HG03139 (cell line): ENCODE results near the gene TMEM151B.
"Not testable (repeated sequence)": the region's sequence is repeated elsewhere in the genome, so short reads cannot be mapped to it uniquely, and the experiment has no call there.

Experiments used
- ATAC-seq: cut with Tn5 transposase; IDR thresholded peaks from one replicate; pipeline ENCODE4 v1.9.1; 2021; ENCODE audit not compliant: unreplicated experiment

The TMEM151B gene

DNA sequence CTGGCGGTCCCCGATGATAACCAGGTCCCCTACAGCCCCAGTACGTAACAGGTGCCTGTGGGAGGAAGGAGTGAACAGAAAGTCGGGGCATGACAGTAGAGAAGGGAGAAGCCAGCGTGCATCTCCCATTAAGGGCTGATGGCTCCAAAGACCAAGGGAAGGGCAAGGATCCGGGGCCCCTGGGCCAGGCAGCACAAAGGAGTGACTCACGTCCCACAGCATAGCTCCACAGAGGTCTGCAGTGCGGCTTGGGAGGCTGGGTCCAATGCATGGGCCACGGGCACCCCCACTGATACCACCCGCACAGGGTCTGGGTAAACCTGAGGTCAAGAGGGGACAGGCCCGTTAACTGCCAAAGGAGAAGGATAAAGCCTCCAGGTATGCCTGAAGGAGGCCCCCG lies 32.6 kb downstream of the TMEM151B start:
- no peak for ATAC-seq

DNA sequence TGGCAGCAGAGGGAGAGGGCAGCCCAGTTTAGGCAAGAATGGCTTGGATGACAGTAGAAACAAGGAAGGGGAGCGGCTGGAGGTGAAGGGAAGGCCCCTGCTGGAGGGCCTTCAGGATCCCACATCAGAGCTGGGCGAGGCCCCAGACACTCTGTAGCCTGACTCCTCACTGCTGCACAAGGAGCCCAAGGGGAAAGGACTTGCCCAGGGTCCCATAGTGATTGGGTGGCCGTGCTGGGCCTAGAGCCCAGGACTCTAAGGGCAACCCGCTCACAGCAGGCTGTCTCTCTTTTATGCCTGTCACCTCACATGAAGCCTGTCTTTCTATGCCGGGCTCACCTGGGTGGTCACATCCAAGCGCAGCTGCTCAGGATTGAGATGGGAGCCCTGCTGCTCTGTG lies 33.6 kb downstream of the TMEM151B start:
- ATAC-seq = no peak

DNA sequence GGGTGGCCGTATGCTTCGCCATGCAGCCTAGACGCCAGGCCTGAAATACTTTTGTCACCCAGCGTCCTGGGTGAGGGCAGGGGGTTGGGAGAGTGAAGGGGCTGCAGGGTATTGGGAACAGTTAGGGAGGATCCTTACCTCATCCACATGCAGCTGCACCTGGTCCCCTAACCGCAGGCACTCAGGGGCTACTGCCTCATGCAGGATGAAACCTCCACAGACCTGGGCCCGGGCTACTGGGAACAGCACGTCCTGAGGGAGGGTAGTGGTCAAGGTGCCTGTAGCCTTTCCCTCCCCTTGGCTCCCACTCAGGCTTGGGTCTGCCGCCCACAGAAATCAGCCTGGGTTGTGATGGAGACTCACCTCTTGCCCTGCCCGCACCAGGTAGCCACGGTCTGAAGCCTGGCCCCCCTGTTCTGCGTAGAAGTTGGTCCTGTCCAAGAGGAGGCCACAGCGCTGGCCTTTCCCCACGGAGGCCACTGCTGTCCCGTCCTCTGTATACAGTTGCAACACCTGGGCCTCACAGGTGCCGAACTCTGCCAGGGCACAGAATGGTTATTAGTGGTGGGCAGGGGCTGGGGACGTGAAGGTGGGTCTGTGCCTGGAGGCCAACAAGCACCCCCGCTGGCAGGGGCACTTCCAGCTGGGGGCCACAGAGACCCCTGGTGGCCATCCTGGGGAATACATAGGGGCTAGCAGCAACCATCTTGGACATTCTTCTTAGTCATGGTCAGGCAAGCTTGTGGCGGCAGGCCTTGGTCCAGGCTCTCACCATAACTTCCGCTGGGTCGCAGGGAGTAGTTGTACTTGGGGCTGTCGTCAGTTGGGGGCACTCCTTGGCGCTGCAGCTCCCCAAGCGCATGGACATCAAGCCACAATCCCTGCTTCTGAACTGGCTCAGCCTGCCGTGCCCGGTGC lies 34.3 kb downstream of the TMEM151B start:
- ATAC-seq = no peak

- no peak for ATAC-seq
These were observed 35.0 kb downstream of the TMEM151B start for GRCh38 chr6:44305200-44305725.

GRCh38 chr6:44306710-44307109 lies 36.5 kb downstream of the TMEM151B start:
- ATAC-seq = no peak

GRCh38 chr6:44307217-44307616 lies 37.0 kb downstream of the TMEM151B start:
- no peak for ATAC-seq

DNA sequence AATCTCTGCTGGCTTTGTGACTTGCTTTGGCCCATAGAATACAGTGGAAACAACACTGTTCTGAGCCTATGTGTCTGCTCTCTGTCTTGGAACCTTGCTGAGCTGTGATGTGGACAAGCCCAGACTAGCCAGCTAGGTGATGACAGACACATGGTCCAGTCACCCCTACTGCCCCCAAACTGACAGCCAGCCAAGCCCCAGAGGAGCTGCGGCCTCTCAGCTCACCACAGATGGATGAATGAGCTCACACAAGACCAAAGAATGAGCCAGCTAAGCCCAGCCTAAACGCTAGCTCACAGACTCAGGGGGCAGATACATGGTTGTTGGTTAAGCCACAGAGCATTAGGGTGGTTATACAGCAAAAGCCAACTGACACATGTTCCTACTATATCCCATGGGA lies 38.8 kb downstream of the TMEM151B start:
- no peak for ATAC-seq

DNA sequence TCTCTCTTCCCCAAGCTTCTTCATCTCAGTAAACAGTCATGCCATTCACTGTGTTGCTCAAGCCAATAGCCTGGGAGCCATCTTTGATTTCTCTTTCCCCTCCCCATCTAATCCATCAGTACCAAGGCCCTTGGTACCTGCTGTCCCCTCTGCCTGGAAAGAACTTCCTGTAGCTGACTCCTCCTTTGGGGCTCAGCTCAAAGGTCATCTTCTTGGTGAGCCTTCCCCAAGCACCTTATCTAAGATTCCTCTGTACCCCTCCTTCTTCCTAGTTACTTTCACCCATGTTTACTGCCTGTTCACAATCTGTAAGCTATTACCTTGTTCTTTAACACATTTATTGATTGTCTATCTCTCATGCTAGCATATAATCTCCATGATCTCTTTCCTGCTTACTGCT lies 39.4 kb downstream of the TMEM151B start:
- ATAC-seq = no peak

DNA sequence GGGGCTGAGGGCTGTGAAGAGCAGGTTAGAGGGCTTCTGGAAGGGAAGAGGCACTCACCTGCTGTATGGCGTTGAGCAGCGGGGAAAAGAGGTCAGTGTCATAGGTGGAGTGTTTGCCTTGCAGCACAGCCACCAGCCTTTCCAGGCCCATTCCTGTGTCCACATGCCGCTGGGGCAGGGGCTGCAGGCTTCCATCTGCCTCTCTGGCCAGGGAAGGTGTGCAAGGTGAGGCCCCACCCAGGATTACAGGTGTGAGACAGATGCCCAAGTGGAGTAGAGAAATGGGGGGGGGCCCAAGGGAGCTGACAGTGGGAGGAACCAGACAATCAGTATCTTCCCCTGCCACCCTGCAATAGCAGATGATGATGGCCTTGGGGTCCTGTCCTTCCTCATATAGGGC lies 40.0 kb downstream of the TMEM151B start:
- no peak for ATAC-seq

DNA sequence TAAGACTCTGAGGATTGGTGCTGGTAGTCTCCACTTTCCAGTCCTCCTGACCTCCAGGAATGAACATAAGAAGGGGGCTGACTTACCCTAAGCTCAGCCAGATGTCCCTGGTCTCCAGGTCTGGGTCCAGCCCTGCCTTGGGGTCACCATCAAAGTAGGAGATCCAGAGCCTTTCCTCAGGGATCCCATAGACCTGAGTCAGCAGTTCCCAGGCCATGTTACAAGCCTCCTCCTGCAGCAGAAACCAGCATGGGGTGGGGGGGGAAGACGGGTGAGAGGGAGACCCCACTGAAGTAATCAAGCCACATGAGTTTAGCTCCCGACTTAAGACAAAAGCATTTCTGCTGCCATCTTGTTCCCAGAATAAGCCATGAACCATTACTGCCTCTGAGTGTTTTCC lies 41.1 kb downstream of the TMEM151B start:
- ATAC-seq = no peak

DNA sequence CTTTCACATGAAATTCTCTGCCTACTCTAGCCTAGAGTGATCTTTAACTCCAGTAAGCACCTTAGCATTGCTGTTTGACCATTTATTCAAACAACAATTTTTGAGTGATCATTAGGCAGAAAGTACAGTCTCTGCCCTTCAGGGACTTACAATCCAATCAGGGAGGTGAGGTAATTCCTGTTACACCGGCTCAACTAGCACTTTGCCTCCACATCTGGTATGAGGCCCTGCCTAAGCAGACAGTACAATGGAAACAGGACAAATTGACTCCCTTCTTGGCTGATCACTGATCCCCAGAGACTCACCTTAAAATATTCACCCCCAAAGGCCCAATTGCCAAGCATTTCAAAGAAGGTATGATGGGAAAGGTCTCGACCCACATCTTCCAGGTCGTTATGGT lies 41.5 kb downstream of the TMEM151B start:
- no peak for ATAC-seq

- peak; percentile 79 for ATAC-seq
These were observed 42.9 kb downstream of the TMEM151B start, which contains the start of gene AARS2 for GRCh38 chr6:44312901-44313788. AARS2 (minus strand) TSS chr6:44313347; CDS start chr6:44313323, 24 bp downstream.

- ATAC-seq = not testable (repeated sequence)
These were observed 44.4 kb downstream of the TMEM151B start for GRCh38 chr6:44314657-44315056.

GRCh38 chr6:44315516-44315915 lies 45.3 kb downstream of the TMEM151B start:
- ATAC-seq = no peak

DNA sequence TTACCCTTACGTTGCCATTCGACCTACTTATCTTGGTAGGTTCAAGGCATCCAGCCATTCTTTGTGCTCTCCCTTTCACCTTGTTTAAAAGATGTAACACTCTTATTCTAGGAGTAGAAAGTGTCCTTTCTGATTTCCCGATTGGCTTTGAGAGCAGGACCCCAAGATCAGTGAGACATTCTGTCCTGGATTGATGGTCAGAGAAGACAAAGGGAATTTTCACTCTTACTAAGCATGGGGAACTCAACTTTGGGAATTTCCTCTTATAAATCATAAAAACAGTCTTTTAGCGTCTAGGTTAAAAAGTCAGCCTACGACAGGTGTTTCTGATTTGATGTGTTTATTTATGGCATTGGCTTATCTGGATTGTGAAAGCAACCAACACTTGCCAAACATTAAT lies 45.7 kb downstream of the TMEM151B start:
- no peak for ATAC-seq

DNA sequence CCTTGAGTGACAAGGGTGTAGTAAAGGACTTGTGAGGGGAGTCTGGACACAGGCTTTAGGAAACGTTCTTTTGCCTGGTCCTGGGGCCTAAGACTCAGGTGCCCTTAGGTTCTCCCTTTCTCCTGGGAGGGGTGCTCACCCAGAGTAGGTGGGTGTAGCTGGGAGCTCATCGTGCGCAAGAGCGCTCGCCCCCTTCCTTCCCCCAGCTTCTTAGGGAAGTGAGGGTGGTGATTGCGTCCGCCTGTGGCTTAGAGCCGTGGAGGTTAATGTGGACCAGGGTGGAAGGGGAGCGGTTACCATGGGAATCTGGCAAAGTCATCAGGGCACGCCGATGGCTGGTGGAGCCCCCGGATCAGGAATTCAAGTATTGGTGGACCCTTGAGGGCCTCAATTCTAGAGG lies 46.2 kb downstream of the TMEM151B start:
- no peak for ATAC-seq

- not testable (repeated sequence) for ATAC-seq
These were observed 46.9 kb downstream of the TMEM151B start for GRCh38 chr6:44317136-44317631.

- no peak for ATAC-seq
These were observed 51.0 kb downstream of the TMEM151B start for GRCh38 chr6:44321210-44321609.

DNA sequence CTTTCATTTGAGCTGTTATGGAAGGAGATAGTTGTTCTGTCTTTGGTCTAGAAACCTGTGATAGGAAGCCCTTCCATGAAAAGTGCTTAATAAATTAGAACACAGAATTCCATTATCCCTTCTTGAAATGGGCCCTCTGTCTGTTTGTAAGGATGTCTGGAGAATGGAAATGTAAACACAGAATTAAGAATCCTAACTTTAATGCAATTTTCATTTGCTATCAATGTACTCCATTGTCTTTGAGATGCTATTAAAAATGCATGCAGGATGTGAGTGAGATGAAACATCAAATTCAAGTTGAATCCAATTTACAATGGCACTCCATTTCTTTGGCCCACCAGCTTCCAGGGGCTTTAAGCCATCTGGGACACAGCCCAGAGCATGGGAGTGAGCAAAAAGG lies 56.8 kb downstream of the TMEM151B start:
- ATAC-seq = no peak

GRCh38 chr6:44327760-44328159 lies 57.5 kb downstream of the TMEM151B start:
- no peak for ATAC-seq

- not testable (repeated sequence) for ATAC-seq
These were observed 58.0 kb downstream of the TMEM151B start for GRCh38 chr6:44328203-44328602.
